ENCODE results near the gene CDH10.

- TF ChIP-seq CTCF (IDR thresholded peaks at IDR 0.05; ENCODE audit: low read length) (no peak), EZH2 (IDR thresholded peaks at IDR 0.05; ENCODE audit: borderline replicate concordance, low read length) (no peak)
Measured at GRCh38 chr5:24643156-24643555, 1.6 kb downstream of the CDH10 start.

Data from OCI-LY1 (cell line).